Erythroblast (primary cell): Measurements from ENCODE around the gene ROBO3.

Experiments used
- DNase-seq, 2 experiments: peaks; one replicate each; lab custom pipeline; 2025; lab: John Stamatoyannopoulos, UW
- GATA1 ChIP-seq: IDR thresholded peaks from 2 replicates; pipeline ENCODE4 v1.6.1; 2011; ENCODE audit warnings: low read depth, mild to moderate bottlenecking, control low read depth, low read length, moderate library complexity
- POLR2A ChIP-seq: IDR thresholded peaks from 2 replicates; pipeline ENCODE4 v1.6.1; 2011; ENCODE audit warnings: mild to moderate bottlenecking, low read length

ROBO3 gene

DNA sequence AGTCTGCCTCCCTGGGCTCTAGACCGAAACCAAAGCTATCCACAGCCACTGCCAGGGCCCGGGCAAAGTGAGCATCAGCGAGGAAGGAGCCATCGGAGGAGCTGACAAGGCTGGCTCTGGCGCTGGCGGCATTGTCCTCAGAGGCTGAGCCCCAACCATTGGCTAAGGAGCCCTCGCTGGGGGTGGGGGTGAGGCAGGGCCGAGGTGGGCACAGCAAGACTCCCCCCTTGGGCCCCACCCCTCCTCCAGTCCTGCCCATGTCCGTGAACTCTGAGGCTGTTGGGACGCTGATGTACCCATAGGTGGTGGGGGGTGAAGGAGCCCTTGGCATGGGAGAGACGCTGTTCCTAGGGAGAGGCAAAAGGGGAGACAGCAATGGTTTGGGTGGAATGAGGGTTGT is 21.2 kb downstream of the ROBO3 start:
- no peak for DNase-seq
- TF ChIP-seq POLR2A (no peak), GATA1 (no peak)

DNA sequence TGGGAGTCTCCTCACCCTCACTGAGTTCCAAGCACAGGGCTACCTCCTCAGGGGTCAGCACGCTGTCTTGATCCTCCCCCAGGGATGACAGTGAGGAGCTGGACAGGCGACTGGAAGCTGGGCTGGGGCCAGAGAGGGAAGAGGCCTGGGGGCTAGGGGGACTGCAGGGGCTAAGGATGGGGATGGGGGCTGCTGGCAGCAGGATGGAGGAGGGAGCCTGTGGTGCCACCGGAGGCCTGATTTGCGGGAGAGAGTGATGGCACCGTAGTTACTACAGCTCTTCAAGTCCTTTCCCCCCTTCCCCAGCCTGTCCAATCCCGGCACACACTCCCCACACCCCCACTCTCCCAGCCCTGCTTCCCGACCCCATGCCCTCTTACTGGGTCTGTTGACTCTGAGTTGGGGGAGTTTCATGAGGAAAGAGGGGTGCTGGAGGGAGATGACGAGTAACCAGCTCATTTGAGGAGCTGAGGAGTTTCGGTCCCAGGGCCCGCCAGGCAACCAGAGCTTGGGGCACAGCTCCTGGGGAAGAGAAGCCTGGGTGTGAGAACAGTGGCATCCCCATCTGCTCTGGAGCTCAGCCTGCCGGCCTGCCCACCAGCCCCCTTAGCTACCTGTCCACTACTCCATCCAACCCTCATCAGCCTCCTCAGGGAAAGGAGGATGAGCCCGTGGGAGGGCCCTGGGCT is 21.9 kb downstream of the ROBO3 start:
- no peak for DNase-seq
- TF ChIP-seq GATA1 (no peak), POLR2A (no peak)

DNA sequence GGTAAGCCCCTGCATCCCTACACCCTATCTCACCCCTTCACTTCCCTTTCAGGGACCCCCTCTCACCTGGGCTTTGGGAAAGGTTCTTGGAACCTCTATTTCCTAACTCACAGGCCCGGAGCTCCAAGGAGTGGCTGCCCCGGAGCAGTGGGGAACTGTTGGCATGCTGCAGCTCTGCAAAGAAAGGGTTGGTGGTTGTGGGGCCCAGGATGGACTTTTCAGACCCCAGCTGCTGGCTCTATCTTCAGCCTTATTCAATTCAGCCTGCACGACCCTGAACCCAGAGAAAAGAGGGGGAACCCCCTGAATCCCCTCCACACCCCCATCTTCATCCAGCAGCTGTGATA is 22.4 kb downstream of the ROBO3 start:
- no peak for DNase-seq
- TF ChIP-seq POLR2A (no peak), GATA1 (no peak)

DNA sequence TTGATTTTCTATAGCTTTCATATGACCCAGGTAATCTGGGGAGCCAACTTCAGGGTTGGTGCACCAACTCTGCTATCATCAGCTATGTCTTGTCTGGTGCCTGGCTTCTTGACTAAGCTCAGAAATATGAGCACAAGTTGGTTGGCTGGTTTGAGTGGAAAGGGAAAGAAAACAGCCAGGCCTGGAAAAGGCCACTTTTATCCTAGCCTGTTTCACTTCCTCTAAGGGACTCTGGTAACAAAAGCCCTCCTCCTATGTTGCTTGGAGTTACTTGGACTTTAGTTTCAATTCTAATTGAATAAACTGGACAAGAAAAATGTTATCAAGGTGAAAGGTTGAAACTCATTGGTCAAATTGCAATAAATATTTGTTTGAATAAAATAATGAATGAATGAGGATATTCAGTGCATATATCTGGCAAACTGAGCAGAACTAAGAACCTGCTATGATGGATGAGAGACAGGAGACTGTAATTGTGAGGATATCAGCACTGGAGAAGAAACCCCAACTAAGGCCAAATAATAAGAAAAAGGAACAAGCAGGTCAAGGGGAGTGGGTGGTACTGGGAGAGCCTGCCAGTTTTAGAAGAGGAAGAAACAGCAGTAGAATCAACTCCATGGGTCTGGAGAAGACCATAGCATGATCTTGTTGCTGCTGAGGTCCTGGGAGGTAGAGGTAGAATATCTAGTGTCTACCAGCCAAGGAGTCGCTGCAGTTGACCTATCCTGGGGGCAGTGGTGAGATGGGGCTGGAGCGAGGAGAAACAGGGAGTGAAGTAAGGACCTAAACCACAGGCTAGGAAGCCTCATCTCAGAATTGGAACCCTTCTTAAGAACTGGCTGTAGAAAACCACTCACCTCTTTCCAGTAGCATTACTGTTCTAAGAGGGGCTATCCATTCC is 24.2 kb downstream of the ROBO3 start:
- TF ChIP-seq GATA1 = no peak
- no peak for TF ChIP-seq POLR2A
- DNase-seq = no peak

DNA sequence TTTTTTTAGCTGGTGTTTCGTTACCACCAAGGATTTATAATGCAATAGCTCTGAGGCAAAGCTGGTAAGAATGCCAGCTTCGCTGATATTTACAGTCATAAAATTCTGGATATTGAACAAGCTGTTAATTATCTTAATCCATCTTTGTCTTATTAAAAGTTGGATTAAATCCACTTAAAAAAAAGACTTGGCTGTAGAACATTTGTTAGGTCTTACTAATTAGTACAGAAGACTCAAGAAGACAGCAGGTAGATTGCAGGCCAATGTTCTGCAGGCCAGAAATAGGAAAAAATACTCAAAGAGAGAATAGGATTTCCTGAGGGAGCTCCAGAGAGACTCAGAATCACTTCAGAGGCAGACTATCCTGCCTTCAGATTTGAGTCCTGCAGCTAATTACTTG is 24.9 kb downstream of the ROBO3 start:
- TF ChIP-seq POLR2A = no peak
- TF ChIP-seq GATA1 = no peak
- no peak for DNase-seq

DNA sequence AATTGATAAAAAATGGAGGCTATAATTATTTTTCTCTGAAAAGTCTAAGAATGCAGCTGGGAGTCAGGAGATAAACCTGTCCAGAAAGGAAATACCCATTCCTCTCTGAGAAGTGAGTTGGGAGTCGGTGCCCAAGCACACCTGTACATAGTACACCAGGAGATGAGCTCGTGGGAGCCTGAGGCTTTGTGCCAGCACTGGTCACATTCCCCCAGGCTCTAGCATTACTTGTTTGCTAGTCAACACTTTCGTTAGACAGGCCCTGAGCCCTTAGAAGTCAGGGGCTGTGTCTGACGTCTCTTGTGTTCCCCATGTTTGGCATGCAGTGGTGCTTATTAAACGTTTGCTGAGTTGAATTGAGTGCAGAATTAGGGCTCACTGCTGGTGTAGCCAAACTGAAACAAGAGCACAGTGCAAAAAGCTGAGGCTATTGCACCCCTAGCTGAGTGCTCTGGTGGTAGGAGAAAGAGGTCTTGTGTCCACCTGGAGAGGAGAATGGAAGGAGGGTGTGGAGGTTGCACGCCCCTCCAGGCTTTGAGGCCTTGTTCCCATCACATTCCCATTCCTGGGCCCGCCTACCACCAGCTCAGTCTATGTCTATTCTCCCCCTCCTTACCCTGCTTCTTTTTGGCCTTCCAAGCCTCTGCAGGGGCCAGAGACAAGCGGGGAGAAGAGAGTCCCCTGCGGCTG is 25.6 kb downstream of the ROBO3 start:
- no peak for DNase-seq
- TF ChIP-seq GATA1 (no peak), POLR2A (no peak)

DNA sequence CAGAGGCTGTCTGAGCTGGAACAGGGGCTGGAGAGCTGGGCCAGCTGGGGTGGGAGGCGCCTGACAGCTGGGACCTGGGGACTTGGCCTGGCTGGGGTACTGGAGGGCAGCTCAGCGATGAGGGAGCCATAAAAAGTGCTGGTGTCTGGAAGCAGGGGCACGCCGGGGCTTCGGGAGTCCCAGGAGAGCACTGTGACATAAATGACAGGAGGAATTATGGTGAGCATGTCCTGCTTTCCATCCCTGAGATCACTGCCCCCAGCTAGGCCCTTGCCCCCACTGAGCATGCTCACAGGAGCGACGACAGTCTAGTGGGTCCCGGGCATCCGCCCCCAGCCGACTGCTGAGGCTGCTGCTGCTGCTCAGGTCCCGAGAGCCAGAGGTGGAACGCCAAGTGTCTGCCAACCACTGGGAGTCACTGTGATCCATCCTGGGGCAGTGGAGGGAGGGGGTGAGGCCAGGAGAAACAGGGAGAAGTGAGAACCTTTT is 26.2 kb downstream of the ROBO3 start:
- TF ChIP-seq GATA1 (no peak), POLR2A (no peak)
- no peak for DNase-seq

DNA sequence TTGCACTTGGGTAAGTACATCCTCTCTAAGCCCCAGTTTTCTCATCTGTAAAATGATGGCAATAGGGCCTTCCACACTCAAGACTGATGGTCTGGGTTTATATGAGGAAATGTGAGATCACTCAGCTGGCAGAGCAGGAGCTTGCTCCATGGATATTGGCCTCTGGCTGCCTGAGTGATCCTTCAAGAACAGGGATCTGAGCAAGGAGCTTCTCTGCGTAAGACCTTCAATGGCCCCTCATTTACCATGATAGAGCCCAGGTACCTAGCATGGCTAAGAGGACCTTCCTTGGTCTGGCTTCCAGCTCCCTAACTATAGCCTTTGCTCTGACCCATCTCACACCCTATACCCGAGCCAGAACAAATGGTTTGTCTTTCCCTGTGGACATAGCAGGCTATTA is 26.9 kb downstream of the ROBO3 start:
- TF ChIP-seq GATA1 (no peak), POLR2A (no peak)

DNA sequence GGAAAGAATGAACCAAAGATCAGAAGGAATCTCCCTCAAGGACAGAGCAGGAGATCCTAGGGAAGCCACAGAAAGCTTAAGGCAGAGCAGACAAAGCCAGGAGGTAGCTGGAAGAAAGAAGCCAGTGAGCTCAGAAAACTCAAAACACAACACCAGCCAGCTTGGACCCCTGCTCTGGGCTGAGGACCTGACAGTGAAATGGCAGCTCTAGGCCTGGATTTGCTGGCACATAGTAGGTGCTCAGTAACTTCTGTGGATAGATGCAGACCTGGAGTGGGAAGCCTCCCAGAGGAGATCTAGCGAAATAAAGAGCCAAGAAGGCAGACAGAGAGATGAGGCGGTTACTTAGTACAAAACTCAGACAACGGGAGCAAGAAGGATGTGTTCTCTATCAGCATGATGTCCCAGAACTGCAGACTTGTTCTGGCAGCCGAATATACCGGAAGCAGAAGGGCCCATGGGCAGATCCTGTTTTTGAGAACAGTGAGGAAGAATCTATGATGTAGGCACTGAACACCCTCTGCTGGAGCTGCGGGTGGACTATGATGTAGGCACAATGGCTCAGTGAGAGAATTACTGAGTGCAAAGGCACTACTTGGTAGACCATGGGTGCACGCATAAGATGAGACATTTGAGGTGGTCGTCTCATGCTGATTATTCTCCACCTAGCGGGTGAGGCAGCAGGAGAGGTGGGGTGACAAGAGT is 27.7 kb downstream of the ROBO3 start:
- TF ChIP-seq POLR2A = no peak
- no peak for TF ChIP-seq GATA1
- DNase-seq = no peak

More for the DNA sequence above, 26.9 kb downstream of the ROBO3 start:
- DNase-seq = no peak

DNA sequence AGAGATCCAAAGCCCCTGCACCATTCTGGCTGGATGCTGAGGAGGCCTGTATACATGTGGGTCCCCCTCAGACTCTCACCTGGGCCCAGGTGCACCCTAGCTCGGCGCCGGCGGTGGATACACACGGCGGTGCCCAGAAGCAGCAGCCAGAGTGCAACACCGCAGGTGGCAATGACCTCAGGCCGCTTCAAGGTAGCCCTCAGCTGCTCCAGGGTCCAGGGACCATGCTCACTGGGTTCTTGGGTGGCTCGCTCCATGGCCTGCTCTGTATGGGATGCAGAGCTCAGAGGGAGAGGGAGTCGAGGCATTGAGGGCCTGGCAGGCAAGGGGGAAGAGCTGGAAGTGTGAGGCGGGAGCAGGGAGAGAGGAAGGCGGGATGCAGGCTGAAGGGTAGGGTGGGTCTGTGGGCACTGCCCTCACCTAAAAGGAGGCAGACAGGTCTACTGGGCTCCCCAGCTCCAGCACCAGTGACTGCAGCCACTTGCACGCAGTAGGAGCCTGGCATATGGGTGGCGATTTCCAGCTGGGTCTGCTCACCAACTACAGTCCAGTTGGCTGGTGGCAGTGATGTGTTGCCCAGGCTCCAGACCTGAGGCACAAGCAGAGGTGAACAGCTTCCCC is 28.7 kb downstream of the ROBO3 start:
- no peak for TF ChIP-seq POLR2A
- no peak for TF ChIP-seq GATA1
- DNase-seq = no peak

DNA sequence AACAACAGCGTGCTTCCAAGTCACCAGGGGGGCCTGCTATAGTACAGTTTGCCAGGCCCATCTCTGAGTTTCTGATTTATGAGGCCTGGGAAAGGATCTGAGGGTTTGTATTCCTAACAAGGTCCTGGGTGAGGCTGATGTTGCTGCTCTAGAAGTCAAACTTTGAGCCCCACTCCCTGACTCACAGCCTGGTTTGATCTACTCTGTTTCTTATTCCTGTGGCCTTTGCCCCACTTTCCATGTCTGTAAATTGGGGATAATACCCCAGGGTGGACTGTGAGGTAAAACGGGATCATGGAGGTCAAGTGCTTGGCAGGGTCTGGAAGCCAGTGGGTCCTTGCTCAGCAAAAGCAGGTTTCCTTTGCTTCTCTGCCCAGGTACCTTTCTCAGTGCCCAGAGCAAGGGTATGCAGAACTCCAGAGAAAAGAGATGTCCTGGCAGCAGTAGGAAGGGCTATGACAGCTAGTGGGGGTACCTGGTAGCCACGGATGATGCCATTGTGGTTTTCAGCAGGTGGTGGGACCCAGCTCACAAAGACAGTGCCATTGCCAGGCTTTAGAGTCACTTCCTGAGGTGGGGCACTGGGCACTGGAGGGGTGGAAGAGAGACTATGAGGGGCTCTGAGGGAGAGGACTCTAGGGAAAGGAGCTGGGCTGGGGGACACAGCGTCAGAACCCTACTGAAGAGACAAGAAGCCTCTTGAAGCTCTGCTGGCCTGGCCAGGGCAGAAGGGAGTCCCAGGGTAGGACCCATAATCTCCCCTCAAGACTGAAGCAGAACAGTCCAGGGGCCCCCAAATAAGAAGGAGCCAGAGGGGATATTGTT is 29.6 kb downstream of the ROBO3 start:
- no peak for DNase-seq

DNA sequence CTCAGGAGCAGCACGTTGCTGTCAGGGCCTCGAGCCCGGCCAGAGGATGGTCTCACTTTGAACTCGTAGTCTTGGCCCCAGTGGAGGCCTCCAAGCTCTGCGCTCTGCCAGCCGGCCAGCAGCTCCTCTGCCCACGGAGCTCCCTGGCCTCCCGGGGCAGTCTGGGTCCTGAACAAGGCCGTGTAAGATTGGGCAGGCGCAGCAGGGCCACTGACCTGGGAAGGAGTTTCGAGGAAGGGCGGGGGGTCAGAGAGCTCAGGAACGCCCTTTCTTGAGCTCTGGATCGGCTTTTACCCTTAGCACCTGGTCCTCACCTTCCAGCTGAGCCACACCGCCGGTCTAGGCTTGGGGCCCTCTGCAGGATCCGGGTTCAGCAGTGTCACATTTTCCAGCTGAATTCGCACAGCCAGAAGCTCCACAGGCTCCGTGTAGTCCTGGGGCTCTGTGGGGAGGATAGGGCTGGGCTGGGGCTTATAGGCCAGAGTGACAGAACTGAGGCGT is 30.3 kb downstream of the ROBO3 start:
- DNase-seq = no peak

More for the DNA sequence above, 29.6 kb downstream of the ROBO3 start:
- TF ChIP-seq POLR2A (no peak), GATA1 (no peak)

More for the DNA sequence above, 30.3 kb downstream of the ROBO3 start:
- TF ChIP-seq POLR2A = no peak
